COLO668 (cell line): Measurements from ENCODE around the gene PADI3.

Experiments used
- DNase-seq: peaks from one replicate; lab custom pipeline; 2025; ENCODE audit not compliant: unreplicated experiment; lab: John Stamatoyannopoulos, UW

Gene PADI3

DNA sequence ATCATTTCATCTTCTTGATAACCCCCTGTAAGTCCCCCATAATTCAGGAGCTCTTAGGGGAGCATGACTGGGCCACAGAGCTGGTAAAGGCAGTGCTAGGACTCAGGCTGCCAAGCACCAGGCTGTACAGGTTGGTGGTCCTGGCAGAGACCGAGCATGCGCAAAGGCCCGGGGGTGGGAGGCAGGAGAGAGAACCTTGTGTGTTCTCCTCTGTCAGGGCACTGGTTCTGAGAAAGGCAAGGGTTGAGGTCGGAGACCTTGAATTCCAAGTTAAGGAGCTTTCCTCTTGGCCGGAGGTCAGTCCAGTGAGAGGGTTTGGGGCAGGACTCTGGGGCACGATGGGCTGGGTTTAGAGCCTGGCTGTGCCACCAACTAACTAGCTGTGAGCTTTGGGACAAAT, 23.2 kb downstream of the PADI3 start:
- no peak for DNase-seq

DNA sequence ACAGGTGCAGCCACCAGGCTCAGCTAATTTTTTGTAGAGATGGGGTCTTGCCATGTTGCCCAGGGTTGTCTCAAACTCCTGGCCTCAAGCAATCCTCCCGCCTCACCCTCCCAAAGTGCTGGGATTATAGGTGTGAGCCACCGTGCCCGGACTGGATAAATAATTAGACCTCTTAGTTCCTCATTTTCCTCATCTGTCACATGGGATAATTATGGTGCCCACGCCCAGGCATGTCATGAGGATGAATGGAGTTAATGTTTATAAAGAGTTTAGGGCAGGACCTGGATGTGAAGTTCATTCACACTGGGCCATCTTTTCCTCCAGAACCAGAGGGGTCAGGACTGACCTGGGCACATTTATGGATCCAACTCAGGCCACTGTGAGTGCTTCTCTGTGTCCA, 23.7 kb downstream of the PADI3 start:
- no peak for DNase-seq

DNA sequence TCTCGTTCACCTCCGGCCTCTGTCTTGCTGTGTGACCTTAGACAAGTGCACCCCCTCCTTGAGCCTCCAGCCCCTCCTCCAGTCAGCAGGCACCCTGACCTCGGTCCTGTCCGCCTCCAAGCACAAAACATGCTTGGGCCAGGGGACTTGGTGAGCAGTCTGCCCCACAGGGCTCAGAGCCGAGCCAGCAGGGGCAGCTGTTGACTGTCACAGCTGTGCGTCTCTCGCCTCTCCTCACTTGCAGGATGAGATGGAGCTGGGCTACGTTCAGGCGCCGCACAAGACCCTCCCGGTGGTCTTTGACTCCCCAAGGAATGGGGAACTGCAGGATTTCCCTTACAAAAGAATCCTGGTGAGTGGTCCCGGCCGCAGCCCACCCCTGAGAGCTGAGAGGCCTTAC, 24.2 kb downstream of the PADI3 start:
- DNase-seq = no peak

DNA sequence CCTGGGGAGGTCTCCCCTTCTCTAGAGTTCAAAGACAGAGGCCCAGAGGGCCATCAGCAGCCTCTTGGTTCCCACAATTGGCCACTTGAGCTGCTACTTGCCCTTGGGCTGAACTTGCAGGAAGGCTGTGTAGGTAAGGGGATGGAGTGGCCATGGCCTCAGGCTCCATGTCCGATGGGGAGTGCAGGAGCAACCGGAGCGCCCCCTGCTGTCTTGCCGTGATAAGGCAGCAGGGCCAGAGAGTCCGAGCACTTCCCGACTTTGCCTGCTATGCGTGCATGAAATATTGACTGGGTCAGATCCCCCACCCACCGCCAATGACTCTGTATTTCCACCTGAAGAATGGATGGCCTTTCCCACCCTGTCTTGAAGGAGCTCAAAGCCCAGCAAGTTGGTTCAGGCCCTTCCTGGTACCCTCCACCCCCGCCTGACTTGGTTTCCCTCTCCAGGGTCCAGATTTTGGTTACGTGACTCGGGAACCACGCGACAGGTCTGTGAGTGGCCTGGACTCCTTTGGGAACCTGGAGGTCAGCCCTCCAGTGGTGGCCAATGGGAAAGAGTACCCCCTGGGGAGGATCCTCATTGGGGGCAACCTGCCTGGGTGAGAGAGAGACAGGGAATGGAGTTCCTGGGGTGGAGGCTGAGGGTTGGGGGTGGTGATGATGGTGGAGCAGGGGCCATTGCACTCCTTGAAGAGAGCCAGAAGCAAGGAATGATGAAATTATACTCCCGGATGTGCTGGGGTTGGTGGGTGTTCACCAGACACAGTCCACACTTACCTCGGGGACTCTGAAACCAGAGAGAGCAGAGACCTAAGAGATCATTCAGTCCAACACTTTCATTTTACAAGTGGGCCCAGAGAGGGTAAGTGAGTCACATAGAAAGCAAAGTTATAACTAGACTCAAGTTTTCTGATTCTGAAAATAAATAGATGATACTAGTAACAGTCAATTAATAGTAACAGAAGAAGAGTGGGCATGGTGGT, 25.6 kb downstream of the PADI3 start:
- peak; percentile 57 for DNase-seq

DNA sequence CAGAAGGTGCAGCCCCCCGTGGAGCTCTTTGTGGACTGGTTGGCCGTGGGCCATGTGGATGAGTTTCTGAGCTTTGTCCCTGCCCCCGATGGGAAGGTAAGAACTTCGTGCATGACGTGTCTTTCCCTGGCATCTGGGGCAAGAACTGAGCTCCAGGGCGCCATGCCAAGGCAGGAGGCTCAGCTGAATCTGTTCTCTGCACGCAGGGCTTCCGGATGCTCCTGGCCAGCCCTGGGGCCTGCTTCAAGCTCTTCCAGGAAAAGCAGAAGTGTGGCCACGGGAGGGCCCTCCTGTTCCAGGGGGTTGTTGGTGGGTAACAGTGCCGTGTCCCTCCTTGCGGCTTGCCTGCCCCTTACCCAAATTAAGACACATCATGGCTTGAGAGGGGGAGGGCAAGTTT, 27.7 kb downstream of the PADI3 start:
- DNase-seq = no peak

DNA sequence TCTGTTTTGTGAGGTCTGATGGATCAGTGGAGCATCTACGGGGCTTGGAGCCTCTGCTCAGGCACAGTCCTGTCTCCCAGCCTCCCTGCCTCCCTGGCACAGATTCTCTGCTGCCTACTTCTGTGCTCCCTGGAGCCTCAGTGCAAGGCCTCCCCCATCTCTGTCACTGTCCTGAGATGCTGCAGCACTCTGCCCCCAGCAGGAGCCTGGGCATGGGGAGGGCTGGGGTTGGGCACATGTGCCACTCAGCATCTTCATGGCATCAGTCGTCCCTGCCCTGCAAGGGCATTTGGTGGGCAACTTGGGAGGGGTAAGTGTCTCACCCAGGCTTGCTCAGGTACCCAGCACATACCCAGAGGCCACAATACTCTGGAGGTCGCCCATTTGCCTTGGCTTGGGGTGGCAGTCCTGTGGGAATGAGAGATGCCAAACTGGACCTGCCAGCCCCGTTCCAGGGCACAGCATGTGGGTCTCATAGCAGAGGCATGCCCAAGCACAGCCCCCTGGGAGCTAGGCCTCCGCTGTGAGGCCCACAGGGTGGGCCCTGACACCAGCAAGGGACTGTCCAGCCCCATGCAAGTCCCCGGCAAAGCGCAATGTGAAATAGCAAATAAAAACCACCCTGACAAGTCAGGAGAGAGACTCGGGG, 28.7 kb downstream of the PADI3 start:
- DNase-seq = no peak

DNA sequence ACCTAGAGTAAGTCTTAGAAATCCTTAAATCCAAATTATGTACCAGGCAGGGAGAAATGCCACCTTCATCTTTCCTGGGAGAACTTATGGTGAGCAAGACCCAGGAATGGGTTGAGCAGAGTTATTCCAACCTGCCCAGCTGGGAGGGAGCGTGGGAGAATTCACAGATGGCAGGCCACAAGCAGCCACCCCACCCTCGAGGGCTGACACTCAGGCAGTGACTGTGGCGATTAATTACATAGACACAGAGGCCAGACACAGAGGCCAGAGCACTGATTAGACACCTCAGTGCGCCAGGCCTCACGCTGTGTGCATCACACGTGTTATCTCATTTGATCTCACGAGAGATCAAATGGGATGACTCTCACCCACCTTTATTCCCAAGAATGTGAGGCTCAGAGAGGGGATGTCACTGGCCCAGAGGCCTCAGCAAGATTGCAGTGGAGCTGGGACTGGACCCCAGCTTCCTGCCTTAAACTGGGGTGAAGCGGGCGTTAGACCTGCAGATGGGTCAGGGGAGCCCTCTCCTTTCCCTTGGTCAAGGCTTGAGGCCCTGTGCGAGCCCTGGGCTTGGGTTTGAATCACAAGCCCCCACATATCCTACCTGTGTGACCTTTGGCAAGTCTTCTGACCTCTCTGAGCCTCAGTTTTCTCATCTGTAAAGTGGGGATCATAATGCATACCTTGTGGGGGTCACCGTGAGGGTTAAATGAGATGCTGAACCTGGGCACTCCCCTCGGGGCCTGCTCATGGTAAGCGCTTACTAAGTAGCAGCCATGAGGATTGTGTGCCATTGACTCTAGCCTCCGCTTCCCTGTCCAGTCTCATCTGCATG, 30.3 kb downstream of the PADI3 start:
- no peak for DNase-seq

DNA sequence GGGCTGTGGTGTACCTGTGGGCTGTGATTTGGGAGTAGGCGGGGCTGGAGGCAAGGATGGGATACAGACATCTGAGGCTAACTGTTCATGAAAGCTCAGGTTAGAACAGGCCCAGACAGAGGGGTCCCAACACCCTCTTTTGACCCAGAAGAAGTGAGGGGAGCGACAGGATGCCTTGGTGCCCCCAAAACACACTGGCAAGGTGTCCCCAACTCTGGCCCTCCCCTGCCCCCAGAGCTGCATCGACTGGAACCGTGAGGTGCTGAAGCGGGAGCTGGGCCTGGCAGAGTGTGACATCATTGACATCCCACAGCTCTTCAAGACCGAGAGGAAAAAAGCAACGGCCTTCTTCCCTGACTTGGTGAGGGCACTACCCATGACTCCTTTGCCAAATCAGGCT, 31.5 kb downstream of the PADI3 start:
- DNase-seq = no peak

DNA sequence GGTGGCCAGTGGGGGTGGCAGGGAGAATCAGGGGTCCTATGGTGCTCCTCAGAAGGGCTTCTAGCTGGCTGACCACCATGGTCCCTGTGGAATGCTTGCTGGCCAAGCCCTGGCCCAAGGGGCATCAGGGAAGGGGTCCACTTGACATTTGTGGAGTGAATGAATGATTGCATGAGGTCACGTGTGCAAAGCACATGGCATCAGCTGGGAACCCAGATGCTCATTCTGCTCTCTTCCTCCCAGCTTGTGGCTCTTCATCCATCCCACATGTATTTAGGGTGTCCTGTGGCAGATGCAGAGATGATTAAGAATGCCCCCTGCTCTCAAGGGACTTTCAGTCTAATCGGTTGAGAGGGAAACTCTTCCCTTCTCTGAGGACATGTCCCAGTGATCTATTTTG, 32.0 kb downstream of the PADI3 start:
- no peak for DNase-seq

DNA sequence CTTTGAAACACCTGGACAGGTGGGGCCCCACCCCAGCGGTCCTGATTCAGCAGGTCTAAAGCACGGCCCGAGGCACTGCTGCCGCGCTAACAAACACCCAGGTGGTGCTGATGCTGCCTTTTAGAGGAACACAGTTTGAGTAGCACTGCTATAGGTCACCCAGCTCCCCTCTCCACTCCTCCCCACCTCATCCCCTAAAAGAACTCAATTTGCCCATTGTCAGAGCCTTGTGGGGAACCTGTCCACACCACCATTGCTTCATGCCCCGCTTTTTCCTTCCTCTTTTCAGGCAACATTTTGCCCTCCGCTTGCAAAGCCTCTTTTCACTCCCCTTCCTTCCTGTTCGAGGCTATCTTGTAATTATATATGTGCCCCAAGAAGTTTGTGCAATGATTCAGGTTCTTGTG, 32.9 kb downstream of the PADI3 start:
- DNase-seq = no peak

DNA sequence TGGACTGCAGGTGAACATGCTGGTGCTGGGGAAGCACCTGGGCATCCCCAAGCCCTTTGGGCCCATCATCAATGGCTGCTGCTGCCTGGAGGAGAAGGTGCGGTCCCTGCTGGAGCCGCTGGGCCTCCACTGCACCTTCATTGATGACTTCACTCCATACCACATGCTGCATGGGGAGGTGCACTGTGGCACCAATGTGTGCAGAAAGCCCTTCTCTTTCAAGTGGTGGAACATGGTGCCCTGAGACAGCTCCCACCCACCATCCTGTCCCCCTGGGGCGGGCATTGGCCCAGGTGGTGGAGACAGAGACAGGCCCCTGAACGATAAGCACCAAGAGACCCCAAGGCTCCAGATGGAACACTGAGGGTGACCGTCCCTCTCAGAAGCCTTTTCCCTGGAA, 33.9 kb downstream of the PADI3 start:
- no peak for DNase-seq

DNA sequence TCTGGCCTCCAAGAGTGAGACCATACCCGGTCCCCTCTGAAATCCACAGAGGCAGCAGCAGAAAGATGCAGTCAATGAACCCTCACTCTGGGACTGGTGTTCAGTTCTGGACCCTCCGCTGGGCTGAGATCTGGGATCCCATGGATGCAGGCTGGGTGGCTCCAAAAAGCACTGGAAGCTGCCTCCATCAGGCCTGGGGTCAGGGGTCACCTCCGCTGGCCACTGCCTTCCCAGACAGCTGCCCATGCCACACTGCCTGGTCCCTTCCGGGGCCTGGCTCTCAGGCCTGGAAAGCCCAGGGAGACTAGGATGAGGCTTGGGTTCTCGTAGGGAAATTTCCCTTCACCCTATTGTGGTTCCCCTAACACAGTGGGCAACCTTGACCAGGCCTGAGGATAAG, 37.7 kb downstream of the PADI3 start:
- no peak for DNase-seq

DNA sequence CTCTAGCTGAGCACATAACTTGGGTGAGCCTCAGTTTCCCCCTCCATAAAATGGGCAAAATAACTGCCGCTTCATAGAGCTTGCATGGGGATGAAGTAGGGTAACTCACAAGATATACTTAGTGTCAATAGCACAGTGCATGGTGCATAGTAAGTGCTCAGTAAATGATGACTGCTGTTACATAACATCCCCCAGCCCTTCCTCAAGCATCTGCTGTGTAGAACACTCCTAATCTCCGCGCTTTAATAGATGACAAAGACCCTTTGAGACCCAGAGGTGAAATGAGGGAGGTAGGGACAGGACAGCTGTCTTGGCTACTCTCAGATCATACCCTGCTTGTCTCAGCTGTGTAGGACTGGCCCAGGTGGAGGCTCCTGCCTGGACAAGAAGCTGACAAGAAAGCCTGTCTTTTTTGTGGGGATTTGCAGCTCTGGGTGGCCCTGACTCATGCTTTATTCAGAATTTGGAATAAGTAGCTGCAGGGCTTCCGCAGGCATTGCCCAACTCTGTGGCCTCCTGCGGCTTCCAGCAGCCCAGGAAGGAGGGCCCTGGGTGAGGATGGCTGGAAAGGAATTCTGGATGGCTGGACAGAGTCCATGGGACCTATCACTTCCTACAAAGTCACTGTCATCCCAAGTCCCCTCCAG, 38.4 kb downstream of the PADI3 start:
- DNase-seq = no peak

DNA sequence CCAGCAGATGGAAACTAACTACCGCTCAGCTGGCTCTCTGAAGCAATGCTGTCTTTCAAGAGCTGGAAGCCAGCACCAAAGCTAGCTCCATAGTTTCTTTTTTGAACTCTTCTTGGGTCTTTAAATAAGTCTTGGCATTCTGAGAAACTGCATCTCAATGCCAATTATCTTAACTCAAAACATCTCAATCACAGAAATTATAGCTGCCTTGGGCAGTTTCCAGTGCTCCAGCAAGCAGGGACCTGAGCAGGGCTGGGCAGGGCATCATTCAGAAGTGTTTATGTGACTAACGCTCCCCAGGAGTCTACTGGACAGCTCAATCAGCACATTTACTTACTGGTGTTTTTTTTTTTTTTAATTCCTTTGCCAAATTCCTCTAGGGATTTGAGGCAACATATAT, 40.8 kb downstream of the PADI3 start:
- no peak for DNase-seq

DNA sequence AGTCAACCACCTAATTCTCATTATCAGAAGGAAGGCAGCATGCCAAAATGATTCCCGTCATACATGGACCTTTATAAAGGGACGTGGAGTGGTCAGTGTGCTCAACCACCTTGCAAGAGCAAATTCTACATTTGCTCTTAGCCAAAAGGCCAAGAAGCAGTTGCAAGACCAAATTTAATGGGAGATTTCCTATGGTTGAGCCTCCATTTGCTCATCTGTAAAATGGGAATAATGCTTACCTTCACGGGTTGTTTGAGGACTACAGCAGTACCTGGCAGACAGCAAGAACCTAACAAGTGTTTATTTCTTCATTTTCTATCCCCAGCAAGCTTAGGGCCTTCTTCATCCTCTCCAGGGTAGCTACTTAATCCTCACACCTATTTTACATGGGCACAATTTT, 41.7 kb downstream of the PADI3 start:
- no peak for DNase-seq

DNA sequence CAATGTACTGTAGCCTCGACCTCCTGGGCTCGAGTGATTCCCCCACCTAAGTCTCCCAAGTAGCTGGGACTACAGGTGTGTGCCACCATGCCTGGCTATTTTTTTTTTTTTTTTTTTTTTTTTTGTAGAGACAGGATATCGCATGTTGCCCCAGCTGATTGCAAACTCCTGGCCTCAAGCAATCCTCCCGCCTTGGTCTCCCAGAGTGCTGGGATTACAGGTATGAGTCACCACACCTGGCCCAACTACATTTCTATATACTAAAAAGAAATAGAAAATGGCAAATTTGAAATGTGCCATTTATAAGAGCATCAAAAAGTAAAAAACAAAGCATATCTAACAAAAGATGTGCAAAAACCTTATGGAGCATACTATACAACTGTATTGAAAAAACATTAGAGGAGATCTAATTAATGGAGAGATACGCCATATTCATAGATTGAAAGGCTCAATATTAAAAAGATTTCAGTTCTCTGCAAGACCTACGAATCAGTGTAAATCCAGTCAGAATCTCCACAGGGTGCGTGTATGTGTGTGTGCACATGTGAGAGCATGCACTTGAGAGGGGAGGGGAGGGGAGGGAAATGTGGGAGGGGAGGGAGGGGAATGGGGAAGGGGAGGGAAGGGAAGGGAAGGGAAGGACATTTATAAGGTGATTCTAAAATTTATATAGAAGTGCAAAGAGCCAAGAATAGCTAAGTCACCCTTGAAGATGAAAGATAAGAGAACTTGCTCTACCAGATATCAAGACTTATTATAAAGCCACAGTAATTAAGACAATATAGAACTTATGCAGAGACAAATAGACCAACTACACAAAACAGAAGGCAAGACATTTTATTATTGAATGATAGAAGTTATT, 43.6 kb downstream of the PADI3 start:
- no peak for DNase-seq

DNA sequence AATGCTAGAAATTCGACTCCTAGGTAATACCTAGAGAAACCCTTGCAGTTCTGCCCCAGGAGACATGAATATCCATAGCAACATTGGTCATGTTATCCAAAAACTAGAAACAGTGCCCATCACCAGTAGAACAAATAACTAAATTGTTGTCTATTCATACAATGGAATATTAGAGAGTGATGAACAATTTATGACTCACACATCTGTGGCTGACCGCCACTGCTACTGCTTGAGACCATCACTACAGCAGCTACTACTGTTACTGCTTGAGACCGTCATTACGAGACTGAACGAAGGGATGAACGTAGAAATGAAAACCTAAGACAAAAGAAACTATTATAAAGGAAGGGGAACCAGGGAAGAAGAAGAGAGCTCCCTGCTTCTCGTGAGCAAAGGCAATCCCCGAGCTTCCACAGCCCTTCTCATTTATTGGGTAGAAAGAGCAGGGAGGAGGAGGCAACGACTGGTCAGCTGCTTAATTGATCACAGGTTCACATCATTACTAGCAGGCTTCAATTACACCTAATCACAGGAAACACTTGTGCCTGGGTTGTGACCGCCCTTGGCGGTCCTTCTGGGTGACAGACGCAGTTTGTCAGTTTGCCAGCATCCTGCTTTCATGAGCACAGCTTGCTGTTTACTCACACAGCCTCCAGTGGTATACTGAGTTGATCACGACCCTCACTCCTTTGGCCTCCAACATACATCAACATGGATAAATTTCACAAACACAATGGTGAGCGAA, 45.0 kb downstream of the PADI3 start:
- DNase-seq = no peak

DNA sequence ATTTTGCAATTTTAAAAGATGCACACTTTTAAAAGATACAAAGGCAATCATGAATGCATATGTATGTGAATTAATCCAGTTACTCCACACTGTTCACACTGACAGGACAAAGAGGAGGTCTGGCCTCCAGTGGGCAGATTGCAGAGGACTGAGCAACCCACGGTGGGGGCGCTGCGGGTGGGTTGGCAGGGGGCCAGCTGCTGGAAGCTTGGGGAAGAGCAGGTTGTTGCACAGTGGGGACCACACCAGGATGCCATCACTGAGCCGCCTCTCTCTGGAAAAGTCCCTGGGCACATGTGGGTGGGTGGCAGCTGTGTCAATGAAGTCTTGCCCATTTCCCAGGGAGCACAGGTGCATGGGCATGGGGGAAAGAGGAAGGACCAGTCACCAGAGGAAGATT, 46.4 kb downstream of the PADI3 start:
- DNase-seq = no peak

DNA sequence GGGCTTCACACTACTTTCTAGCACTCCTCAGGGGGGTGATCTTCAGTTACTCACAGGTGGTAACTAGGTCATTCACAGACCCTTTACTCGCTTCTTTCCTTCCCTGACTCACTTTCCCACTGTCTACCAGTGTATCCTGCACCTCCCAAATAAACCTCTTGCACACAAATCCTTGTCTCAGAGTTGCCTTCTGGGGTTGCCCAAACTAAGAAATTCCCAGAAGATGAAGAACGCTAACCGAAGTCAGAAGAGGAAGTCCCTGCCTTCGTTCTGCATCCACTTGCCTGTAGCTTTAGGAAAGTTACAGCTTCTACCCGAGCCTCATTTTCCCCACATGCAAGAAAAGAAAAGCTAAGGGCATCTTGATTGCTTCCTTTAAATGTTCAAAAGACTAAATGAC, 47.2 kb downstream of the PADI3 start:
- DNase-seq = no peak

DNA sequence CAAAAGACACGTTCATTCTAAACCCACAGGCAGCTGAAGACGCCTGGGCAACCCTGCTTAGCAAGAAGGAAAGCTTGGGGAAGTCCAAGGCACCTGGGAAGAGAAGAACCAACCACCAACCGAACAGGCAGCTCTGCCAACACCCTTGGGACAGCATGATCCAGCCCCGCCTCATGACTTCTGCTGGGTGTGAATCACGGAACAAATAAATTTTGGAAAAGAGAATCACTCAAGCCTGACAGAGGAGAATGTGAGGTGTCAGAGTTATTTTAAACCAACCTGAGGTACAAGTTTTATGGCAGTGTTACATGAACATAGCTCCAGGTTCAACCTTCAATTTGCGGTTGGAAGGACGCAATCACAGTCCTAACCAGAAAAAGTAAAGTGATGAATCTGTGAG, 49.1 kb downstream of the PADI3 start:
- DNase-seq = no peak
